PC-9 (cell line): Measurements from ENCODE around the gene SLFNL1. TPM values are rescaled to one million over a fixed set of nuclear protein-coding genes. Genes with fewer than 3 reads are reported as not detected.
A peak's percentile ranks its signal among the peaks of the same experiment; 100 is the strongest.

Experiments
- BruUV-seq: library from RNA; stranded (reverse); fragments of 400-500 nt; replicated peaks from 2 replicates; lab custom pipeline; 2021; lab: Mats Ljungman, UMichigan
- CTCF ChIA-PET: fragments of 300-600 bp; sonication (Branson Sonifier 250); formaldehyde crosslinking; loops from one replicate; lab custom pipeline; 2022; ENCODE audit warnings: antibody characterized with exemption; lab: Charles Lee
- POLR2A ChIA-PET: fragments of 300-600 bp; sonication (Branson Sonifier 250); formaldehyde crosslinking; loops from one replicate; lab custom pipeline; 2022; ENCODE audit warnings: antibody characterized with exemption; ENCODE audit not compliant: unreplicated experiment; lab: Charles Lee
- DNase-seq, 2 experiments: peaks; one replicate each; pipeline versions ENCODE4 v3.0.0 to v3.0.0-alpha.2; 2015 to 2022; ENCODE audit warnings: mixed read lengths in 1 of 2
- H2AFZ ChIP-seq: fragments of 200-600 bp; sonication (generic); 2 replicates; pipeline ENCODE4 v1.8.1; 2017; ENCODE audit warnings: antibody characterized with exemption
- H3F3A ChIP-seq: fragments of 200-600 bp; sonication (generic); 2 replicates; pipeline ENCODE4 v1.8.1; 2017; ENCODE audit warnings: antibody characterized with exemption, mild to moderate bottlenecking, low read depth; ENCODE audit not compliant: insufficient read depth
- H3K27ac ChIP-seq: fragments of 200-600 bp; sonication (generic); 2 replicates; pipeline ENCODE4 v1.6.1; 2016; ENCODE audit warnings: mixed run types
- H3K27me3 ChIP-seq: fragments of 200-600 bp; sonication (generic); 2 replicates; pipeline ENCODE4 v1.6.1; 2016; ENCODE audit warnings: low read depth, mixed run types; ENCODE audit not compliant: insufficient read depth
- H3K36me3 ChIP-seq: fragments of 200-600 bp; sonication (generic); 2 replicates; pipeline ENCODE4 v1.6.1; 2016; ENCODE audit warnings: low read depth, mixed run types
- H3K4me1 ChIP-seq: fragments of 200-600 bp; sonication (generic); replicated peaks from 2 replicates; pipeline ENCODE4 v1.6.1; 2016; ENCODE audit warnings: mixed run types; ENCODE audit not compliant: insufficient read depth
- H3K4me2 ChIP-seq: fragments of 200-600 bp; sonication (generic); 2 replicates; pipeline ENCODE4 v1.6.1; 2017; ENCODE audit warnings: mixed run types
- H3K4me3 ChIP-seq: fragments of 200-600 bp; sonication (generic); 2 replicates; pipeline ENCODE4 v1.6.1; 2016; ENCODE audit warnings: mixed run types
- H3K79me2 ChIP-seq: fragments of 200-600 bp; sonication (generic); 2 replicates; pipeline ENCODE4 v1.6.1; 2017; ENCODE audit warnings: low read depth, mixed run types
- H3K9me2 ChIP-seq: fragments of 200-600 bp; sonication (generic); 2 replicates; pipeline ENCODE4 v1.8.1; 2017; ENCODE audit warnings: mild to moderate bottlenecking; ENCODE audit not compliant: insufficient read depth
- H3K9me3 ChIP-seq: fragments of 200-600 bp; sonication (generic); 2 replicates; pipeline ENCODE4 v1.8.1; 2016; ENCODE audit warnings: low read depth; ENCODE audit not compliant: insufficient read depth
- H4K20me1 ChIP-seq: fragments of 200-600 bp; sonication (generic); 2 replicates; pipeline ENCODE4 v1.8.1; 2017; ENCODE audit not compliant: insufficient read depth
- EZH2 ChIP-seq: fragments of 200-600 bp; sonication (generic); IDR thresholded peaks from 2 replicates; pipeline ENCODE4 v1.8.0; 2017; ENCODE audit warnings: antibody characterized with exemption, low read depth
- intact Hi-C: fragments of 100-400 bp; cut with micrococcal nuclease; formaldehyde crosslinking; loops from one replicate; pipeline ENCODE4 v1.10.0; 2022; ENCODE audit not compliant: unreplicated experiment
- total RNA-seq: library from RNA; stranded (reverse); gene quantifications from 2 replicates; pipeline ENCODE4 v1.2.3, GENCODE V29; 2021
- TF ChIP-seq, protein P1 (sequence below): fragments of 200-600 bp; sonication (generic); conservative IDR thresholded peaks from 2 replicates; pipeline ENCODE4 v1.6.1; 2017; ENCODE audit warnings: mixed run types, antibody characterized with exemption, mild to moderate bottlenecking, moderate library complexity

The SLFNL1 gene
- total RNA-seq, 1 experiment from 2014 or later, result 0.41 TPM

- H4K20me1 ChIP-seq, result peaks cover 18% of the 10 kb centered on the region
- no peak overlapping the region for H3K4me2 ChIP-seq
- no peaks in the 10 kb centered on the region for H3K27me3 ChIP-seq
- ChIA-PET CTCF (interaction anchor here (0.5 to 1.3 kb wide), 12 partner anchors 21 to 366 kb away, joined by 3 to 15 read pairs (median 3); partner anchors contain the start of genes CITED4 and RIMS3), POLR2A (interaction anchor here (0.5 to 1.0 kb wide), 7 partner anchors 14 to 619 kb away, joined by 3 to 17 read pairs (median 4); partner anchors contain the start of gene CITED4)
- H3K27ac ChIP-seq, result no peak overlapping the region
- TF ChIP-seq, protein P1, sequence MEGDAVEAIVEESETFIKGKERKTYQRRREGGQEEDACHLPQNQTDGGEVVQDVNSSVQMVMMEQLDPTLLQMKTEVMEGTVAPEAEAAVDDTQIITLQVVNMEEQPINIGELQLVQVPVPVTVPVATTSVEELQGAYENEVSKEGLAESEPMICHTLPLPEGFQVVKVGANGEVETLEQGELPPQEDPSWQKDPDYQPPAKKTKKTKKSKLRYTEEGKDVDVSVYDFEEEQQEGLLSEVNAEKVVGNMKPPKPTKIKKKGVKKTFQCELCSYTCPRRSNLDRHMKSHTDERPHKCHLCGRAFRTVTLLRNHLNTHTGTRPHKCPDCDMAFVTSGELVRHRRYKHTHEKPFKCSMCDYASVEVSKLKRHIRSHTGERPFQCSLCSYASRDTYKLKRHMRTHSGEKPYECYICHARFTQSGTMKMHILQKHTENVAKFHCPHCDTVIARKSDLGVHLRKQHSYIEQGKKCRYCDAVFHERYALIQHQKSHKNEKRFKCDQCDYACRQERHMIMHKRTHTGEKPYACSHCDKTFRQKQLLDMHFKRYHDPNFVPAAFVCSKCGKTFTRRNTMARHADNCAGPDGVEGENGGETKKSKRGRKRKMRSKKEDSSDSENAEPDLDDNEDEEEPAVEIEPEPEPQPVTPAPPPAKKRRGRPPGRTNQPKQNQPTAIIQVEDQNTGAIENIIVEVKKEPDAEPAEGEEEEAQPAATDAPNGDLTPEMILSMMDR, result peak; percentile 62
- TF ChIP-seq EZH2, result no peak
- intact Hi-C loops, result loop anchor here (1.0 to 10.0 kb wide), 4 partner anchors 51 to 431 kb away; no protein-coding TSS in a partner anchor
- no peak overlapping the region for H3K4me3 ChIP-seq
- DNase-seq, result peak; percentile 93 to 96
- peaks cover 13% of the 10 kb centered on the region for H3K4me1 ChIP-seq
- H2AFZ ChIP-seq, result no peak overlapping the region
- H3K36me3 ChIP-seq, result peaks cover 66% of the 10 kb centered on the region
- H3K9me2 ChIP-seq, result no peaks in the 10 kb centered on the region
- no peaks in the 10 kb centered on the region for H3K9me3 ChIP-seq
- H3F3A ChIP-seq, result peaks cover 46% of the 10 kb centered on the region
- H3K79me2 ChIP-seq, result no peaks in the 10 kb centered on the region; the same call in 1 of the 2 replicates
- BruUV-seq, result no TSS peak
Measured at GRCh38 chr1:41003640-41004220, 17.8 kb downstream of the SLFNL1 start.

DNA sequence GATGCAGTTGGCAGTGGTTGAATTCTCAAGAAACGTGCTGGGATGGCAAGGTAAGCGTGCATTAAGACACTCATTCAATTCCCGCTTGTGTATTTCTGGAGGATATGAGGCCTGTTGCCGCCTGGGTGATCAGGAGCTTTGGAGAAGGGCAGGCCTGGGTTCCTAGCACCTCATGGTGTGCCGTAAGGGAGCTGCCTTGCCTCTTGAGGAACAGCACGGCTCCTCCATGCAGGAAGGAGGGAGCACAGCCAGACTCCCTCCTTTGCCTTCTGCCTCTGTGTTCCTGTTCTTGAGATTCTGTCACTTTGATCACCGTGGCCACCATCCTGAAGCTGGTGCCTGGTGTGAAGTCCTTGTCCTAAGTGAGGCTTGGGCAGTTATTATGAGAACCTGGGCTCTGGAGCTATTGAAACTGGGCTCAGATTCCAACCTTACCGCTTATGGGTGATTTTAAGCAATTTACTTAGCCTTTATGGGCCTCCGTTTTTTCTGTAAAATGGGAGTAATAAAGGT is 18.3 kb downstream of the SLFNL1 start:
- peaks cover 18% of the 10 kb centered on the region for H4K20me1 ChIP-seq

GRCh38 chr1:40998668-40999067 is 22.9 kb downstream of the SLFNL1 start:
- TF ChIP-seq EZH2, result no peak
- TF ChIP-seq, protein P1, result no peak
- ChIA-PET CTCF (interaction anchor here (0.6 kb wide), 2 partner anchors 14 to 373 kb away, joined by 9 to 11 read pairs; no protein-coding TSS in a partner anchor), POLR2A (no interaction called here)
- Histone ChIP-seq H3K79me2 (no peaks in the 10 kb centered on the region; the same call in 1 of the 2 replicates), H3F3A (peaks cover 38% of the 10 kb centered on the region), H3K9me3 (no peaks in the 10 kb centered on the region), H4K20me1 (peaks cover 9% of the 10 kb centered on the region), H2AFZ (no peak overlapping the region), H3K27ac (no peak overlapping the region), H3K4me2 (no peak overlapping the region), H3K4me3 (no peak overlapping the region), H3K9me2 (no peaks in the 10 kb centered on the region), H3K36me3 (peaks cover 64% of the 10 kb centered on the region), H3K27me3 (no peaks in the 10 kb centered on the region), H3K4me1 (peaks cover 13% of the 10 kb centered on the region)
- intact Hi-C loops, result no loop called here
- BruUV-seq, result no TSS peak
- DNase-seq, result no peak

More for the DNA sequence above, 18.3 kb downstream of the SLFNL1 start:
- Histone ChIP-seq H3K9me3 (no peaks in the 10 kb centered on the region), H3K9me2 (no peaks in the 10 kb centered on the region), H3K4me2 (no peak overlapping the region), H3K4me1 (peaks cover 13% of the 10 kb centered on the region), H3K27me3 (no peaks in the 10 kb centered on the region), H3K27ac (no peak overlapping the region), H3F3A (peaks cover 47% of the 10 kb centered on the region), H3K4me3 (no peak overlapping the region), H3K79me2 (no peaks in the 10 kb centered on the region; the same call in 1 of the 2 replicates), H3K36me3 (peaks cover 65% of the 10 kb centered on the region), H2AFZ (no peak overlapping the region)
- intact Hi-C loops, result loop anchor here (1.0 to 10.0 kb wide), 4 partner anchors 51 to 432 kb away; no protein-coding TSS in a partner anchor
- CTCF ChIA-PET, result interaction anchor here (0.5 to 1.3 kb wide), 11 partner anchors 21 to 367 kb away, joined by 3 to 15 read pairs (median 3); partner anchors contain the start of gene RIMS3
- no TSS peak for BruUV-seq
- no peak for TF ChIP-seq EZH2
- TF ChIP-seq, protein P1, result no peak
- DNase-seq, result no peak
- POLR2A ChIA-PET, result interaction anchor here (0.5 to 1.0 kb wide), 9 partner anchors 14 to 1946 kb away, joined by 3 to 17 read pairs (median 4); partner anchors contain the start of genes CITED4 and NFYC
